Upper lobe of left lung (tissue), 4 donors: ENCODE measurements around the gene ANKS1B.

Experiments used
- EP300 ChIP-seq, 4 donors: sonication (generic); formaldehyde crosslinking; IDR thresholded peaks; one replicate each; pipeline ENCODE4 v1.5.1; 2017; ENCODE audit warnings: antibody characterized with exemption in 4 of 4, control low read depth in 2 of 4
- POLR2A ChIP-seq, 4 donors: fragments of 450-650 bp; IDR thresholded peaks; one replicate each; pipeline ENCODE4 v1.5.1; 2016 to 2017; ENCODE audit warnings: antibody characterized with exemption in 4 of 4, mild to moderate bottlenecking in 2 of 4
- POLR2AphosphoS5 ChIP-seq, 2 donors: sonication (generic); formaldehyde crosslinking; IDR thresholded peaks; one replicate each; pipeline ENCODE4 v1.5.1; 2017; ENCODE audit warnings: antibody characterized with exemption in 2 of 2
- TF ChIP-seq, protein P1 (sequence below), 6 experiments: fragments of 450-650 bp in 4 of 6; fragments of 200-600 bp in 2 of 6; sonication (generic) in 2 of 6; IDR thresholded peaks; one replicate each; pipeline ENCODE4 v1.5.1; 2016 to 2019; ENCODE audit warnings: antibody characterized with exemption in 6 of 6

DNA sequence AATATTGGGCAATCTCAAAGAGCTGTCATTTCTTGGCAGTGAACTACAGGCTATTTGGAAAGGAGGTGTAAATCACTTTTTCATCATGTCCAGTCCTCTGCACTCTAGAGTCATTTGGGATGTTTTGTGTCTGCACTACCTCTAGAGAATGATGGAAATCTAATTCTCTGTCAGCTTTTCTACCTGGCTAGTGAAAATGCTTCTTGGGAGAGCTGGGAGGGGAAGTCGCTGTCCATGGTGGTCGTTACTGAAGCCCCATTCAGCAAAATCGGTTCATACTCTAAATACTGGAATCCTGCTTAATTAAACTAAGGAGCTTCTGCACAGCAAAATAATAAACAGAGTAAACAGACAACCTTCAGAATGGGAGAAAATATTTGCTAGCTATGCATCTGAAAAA is 1087.8 kb downstream of the ANKS1B start:
- no peak for TF ChIP-seq POLR2A (IDR thresholded peaks at IDR 0.05)
- TF ChIP-seq EP300 (IDR thresholded peaks at IDR 0.05): no peak
- TF ChIP-seq, protein P1, sequence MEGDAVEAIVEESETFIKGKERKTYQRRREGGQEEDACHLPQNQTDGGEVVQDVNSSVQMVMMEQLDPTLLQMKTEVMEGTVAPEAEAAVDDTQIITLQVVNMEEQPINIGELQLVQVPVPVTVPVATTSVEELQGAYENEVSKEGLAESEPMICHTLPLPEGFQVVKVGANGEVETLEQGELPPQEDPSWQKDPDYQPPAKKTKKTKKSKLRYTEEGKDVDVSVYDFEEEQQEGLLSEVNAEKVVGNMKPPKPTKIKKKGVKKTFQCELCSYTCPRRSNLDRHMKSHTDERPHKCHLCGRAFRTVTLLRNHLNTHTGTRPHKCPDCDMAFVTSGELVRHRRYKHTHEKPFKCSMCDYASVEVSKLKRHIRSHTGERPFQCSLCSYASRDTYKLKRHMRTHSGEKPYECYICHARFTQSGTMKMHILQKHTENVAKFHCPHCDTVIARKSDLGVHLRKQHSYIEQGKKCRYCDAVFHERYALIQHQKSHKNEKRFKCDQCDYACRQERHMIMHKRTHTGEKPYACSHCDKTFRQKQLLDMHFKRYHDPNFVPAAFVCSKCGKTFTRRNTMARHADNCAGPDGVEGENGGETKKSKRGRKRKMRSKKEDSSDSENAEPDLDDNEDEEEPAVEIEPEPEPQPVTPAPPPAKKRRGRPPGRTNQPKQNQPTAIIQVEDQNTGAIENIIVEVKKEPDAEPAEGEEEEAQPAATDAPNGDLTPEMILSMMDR (IDR thresholded peaks at IDR 0.05): no peak
- TF ChIP-seq POLR2AphosphoS5 (IDR thresholded peaks at IDR 0.05): no peak
